Measurements from ENCODE around the gene TENT5C.

Gene TENT5C

GRCh38 chr1:117622726-117623125, 16.9 kb downstream of the TENT5C start:
- no peak overlapping the region for H3K4me3 ChIP-seq (ENCODE audit: low read depth, low read length)
- no peaks in the 10 kb centered on the region for H3K36me3 ChIP-seq
- TF ChIP-seq, protein P1, sequence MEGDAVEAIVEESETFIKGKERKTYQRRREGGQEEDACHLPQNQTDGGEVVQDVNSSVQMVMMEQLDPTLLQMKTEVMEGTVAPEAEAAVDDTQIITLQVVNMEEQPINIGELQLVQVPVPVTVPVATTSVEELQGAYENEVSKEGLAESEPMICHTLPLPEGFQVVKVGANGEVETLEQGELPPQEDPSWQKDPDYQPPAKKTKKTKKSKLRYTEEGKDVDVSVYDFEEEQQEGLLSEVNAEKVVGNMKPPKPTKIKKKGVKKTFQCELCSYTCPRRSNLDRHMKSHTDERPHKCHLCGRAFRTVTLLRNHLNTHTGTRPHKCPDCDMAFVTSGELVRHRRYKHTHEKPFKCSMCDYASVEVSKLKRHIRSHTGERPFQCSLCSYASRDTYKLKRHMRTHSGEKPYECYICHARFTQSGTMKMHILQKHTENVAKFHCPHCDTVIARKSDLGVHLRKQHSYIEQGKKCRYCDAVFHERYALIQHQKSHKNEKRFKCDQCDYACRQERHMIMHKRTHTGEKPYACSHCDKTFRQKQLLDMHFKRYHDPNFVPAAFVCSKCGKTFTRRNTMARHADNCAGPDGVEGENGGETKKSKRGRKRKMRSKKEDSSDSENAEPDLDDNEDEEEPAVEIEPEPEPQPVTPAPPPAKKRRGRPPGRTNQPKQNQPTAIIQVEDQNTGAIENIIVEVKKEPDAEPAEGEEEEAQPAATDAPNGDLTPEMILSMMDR (IDR thresholded peaks at IDR 0.05; ENCODE audit: low read depth, low read length): peak; percentile 18; the same call in 1 of the 2 replicates
- no peaks in the 10 kb centered on the region for H3K4me1 ChIP-seq
- no peaks in the 10 kb centered on the region for H3K9me3 ChIP-seq
- DNase-seq: no peak
- peaks cover 47% of the 10 kb centered on the region for H3K27me3 ChIP-seq

DNA sequence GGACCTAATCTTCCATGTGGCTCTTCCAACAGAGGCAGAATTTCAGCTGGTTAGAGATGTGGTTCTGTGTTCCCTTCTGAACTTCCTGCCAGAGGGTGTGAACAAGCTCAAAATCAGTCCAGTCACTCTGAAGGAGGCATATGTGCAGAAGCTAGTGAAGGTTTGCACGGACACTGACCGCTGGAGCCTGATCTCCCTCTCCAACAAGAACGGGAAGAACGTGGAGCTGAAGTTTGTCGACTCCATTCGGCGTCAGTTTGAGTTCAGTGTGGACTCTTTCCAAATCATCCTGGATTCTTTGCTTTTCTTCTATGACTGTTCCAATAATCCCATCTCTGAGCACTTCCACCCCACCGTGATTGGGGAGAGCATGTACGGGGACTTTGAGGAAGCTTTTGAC, 17.3 kb downstream of the TENT5C start:
- no peaks in the 10 kb centered on the region for H3K9me3 ChIP-seq
- peaks cover 47% of the 10 kb centered on the region for H3K27me3 ChIP-seq
- no peaks in the 10 kb centered on the region for H3K4me1 ChIP-seq
- TF ChIP-seq, protein P1 (IDR thresholded peaks at IDR 0.05; ENCODE audit: low read depth, low read length): no peak
- no peak for DNase-seq
- H3K4me3 ChIP-seq (ENCODE audit: low read depth, low read length): no peak overlapping the region
- H3K36me3 ChIP-seq: no peaks in the 10 kb centered on the region

- Histone ChIP-seq H3K4me1 (no peaks in the 10 kb centered on the region), H3K36me3 (no peaks in the 10 kb centered on the region), H3K27me3 (peaks cover 47% of the 10 kb centered on the region), H3K4me3 (ENCODE audit: low read depth, low read length) (no peak overlapping the region), H3K9me3 (no peaks in the 10 kb centered on the region)
- TF ChIP-seq, protein P1 (IDR thresholded peaks at IDR 0.05; ENCODE audit: low read depth, low read length): no peak
- DNase-seq: no peak
These were observed 17.9 kb downstream of the TENT5C start for GRCh38 chr1:117623698-117624097.

GRCh38 chr1:117627546-117628130, 21.8 kb downstream of the TENT5C start:
- TF ChIP-seq, protein P1 (IDR thresholded peaks at IDR 0.05; ENCODE audit: low read depth, low read length): no peak
- Histone ChIP-seq H3K36me3 (no peaks in the 10 kb centered on the region), H3K27me3 (peaks cover 38% of the 10 kb centered on the region), H3K4me1 (no peaks in the 10 kb centered on the region), H3K9me3 (no peaks in the 10 kb centered on the region), H3K4me3 (ENCODE audit: low read depth, low read length) (no peak overlapping the region)
- DNase-seq: no peak

GRCh38 chr1:117628343-117628742, 22.5 kb downstream of the TENT5C start:
- Histone ChIP-seq H3K4me3 (ENCODE audit: low read depth, low read length) (no peak overlapping the region), H3K4me1 (no peaks in the 10 kb centered on the region), H3K27me3 (peaks cover 33% of the 10 kb centered on the region), H3K36me3 (no peaks in the 10 kb centered on the region), H3K9me3 (no peaks in the 10 kb centered on the region)
- TF ChIP-seq, protein P1 (IDR thresholded peaks at IDR 0.05; ENCODE audit: low read depth, low read length): no peak
- no peak for DNase-seq

DNA sequence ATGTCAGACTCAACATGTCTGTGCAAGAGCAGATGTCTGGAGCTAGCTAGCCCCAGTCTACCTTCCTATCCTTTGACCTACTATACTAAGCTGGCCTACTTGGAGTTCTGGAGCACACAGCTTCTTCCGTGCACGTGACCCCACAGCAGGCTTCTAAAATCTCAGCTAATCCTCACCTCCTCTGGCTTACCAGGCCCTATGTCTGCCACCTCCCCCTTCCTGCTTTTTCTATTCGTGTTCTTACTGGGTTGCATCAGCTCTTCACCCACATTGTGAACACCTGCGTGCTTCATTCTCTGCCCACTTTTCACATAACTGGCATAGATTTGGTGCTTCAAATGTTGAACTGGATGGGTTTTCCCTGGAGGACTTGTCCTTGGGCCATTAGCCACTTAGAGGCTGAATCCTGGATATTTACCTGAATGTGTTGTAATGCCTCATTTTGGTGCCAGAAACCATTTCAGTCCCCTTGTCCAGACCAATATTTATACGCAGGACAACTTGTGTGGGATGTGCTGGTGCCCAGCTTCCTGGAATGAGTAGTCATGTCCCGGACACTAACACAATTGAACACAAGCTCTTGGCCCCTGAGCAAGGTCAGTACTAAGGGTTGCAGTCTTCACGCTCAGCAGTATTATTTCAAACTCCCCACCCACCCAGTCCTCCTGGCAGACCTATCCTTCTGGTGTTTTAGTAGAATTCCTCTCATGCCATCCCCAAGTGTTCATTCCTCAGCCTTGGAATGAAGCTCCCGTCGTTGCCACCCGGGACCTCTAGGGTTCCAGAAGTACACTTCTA, 24.0 kb downstream of the TENT5C start:
- H3K4me1 ChIP-seq: no peaks in the 10 kb centered on the region
- TF ChIP-seq, protein P1 (IDR thresholded peaks at IDR 0.05; ENCODE audit: low read depth, low read length): no peak
- H3K9me3 ChIP-seq: no peaks in the 10 kb centered on the region
- peaks cover 30% of the 10 kb centered on the region for H3K27me3 ChIP-seq
- H3K36me3 ChIP-seq: no peaks in the 10 kb centered on the region
- no peak overlapping the region for H3K4me3 ChIP-seq (ENCODE audit: low read depth, low read length)
- DNase-seq: no peak

All from BE2C (cell line).